Measurements from ENCODE around the gene LCNL1.

The LCNL1 gene

DNA sequence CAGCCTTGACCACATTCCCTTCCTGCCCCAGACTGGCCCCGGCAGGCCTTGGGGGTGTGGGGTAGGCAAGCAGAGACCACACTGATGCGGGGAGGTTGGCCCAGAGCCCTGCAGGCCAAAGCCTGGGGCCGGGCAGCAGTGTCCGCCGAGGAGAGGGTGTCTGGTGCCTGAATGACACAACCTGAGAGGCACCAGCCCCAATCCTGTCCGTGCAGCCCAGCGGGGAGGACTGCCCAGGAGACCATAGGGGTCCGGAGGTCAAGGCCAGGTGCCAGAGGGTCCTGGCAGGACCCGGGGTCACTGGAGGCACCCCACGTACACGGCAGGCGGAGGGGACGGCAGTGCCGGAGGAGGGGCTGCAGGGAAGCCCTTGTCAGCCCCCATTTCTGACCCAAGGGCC lies 11.0 kb upstream of the LCNL1 start:
- Histone ChIP-seq H2AFZ (ENCODE audit: insufficient read depth, low read length, poor library complexity) (no peak overlapping the region), H2BK5ac (ENCODE audit: low read depth, low read length, poor library complexity) (no peak overlapping the region), H3K4me1 (ENCODE audit: control insufficient read depth in 1 of 2, insufficient read depth in 2 of 2, low read length in 2 of 2) (no peaks in the 10 kb centered on the region), H3K4ac (ENCODE audit: low read depth, low read length) (no peak overlapping the region), H3K23ac (ENCODE audit: low read length) (no peak overlapping the region), H3K36me3 (ENCODE audit: control insufficient read depth in 1 of 2, insufficient read depth in 2 of 2, low read length in 2 of 2) (no peaks in the 10 kb centered on the region), H3K27ac (ENCODE audit: low read depth, low read length) (peak overlapping the region; percentile 1), H3K18ac (ENCODE audit: low read length) (no peak overlapping the region), H4K12ac (ENCODE audit: low read depth, low read length) (no peak overlapping the region), H2BK12ac (ENCODE audit: low read length) (no peak overlapping the region), H4K91ac (ENCODE audit: low read depth, low read length) (peak overlapping the region; percentile 69), H3K9me3 (ENCODE audit: insufficient read depth, low read depth, low read length) (no peaks in the 10 kb centered on the region), H4K8ac (ENCODE audit: low read depth, low read length) (no peak overlapping the region), H3K27me3 (ENCODE audit: insufficient read depth, low read length) (no peaks in the 10 kb centered on the region), H3K4me2 (ENCODE audit: low read length) (no peak overlapping the region), H3K79me1 (ENCODE audit: low read length) (peaks cover 9% of the 10 kb centered on the region), H3K4me3 (ENCODE audit: low read depth, low read length) (no peak overlapping the region), H3K9ac (ENCODE audit: low read length) (no peak overlapping the region), H2AK5ac (ENCODE audit: low read length) (no peak overlapping the region), H3K79me2 (ENCODE audit: control insufficient read depth, insufficient read depth, low read length, poor library complexity) (no peaks in the 10 kb centered on the region), H2BK120ac (ENCODE audit: insufficient read depth, low read length, poor library complexity) (peak overlapping the region; percentile 0), H3K14ac (ENCODE audit: low read length) (no peak overlapping the region)
- no CpG with 5 or more reads among the region's 14 CpGs for WGBS (ENCODE audit: extremely low coverage, insufficient coverage, insufficient read length)
- DNase-seq = no peak

GRCh38 chr9:136972335-136972734 lies 10.5 kb upstream of the LCNL1 start:
- H2AFZ ChIP-seq (ENCODE audit: insufficient read depth, low read length, poor library complexity) = no peak overlapping the region
- H3K4me1 ChIP-seq (ENCODE audit: control insufficient read depth in 1 of 2, insufficient read depth in 2 of 2, low read length in 2 of 2) = no peaks in the 10 kb centered on the region
- no peak overlapping the region for H3K18ac ChIP-seq (ENCODE audit: low read length)
- peaks cover 9% of the 10 kb centered on the region for H3K79me1 ChIP-seq (ENCODE audit: low read length)
- H2BK120ac ChIP-seq (ENCODE audit: insufficient read depth, low read length, poor library complexity) = peak overlapping the region; percentile 0
- H4K8ac ChIP-seq (ENCODE audit: low read depth, low read length) = no peak overlapping the region
- H3K4me3 ChIP-seq (ENCODE audit: low read depth, low read length) = no peak overlapping the region
- H3K14ac ChIP-seq (ENCODE audit: low read length) = no peak overlapping the region
- no peak overlapping the region for H3K23ac ChIP-seq (ENCODE audit: low read length)
- DNase-seq = no peak
- no peaks in the 10 kb centered on the region for H3K79me2 ChIP-seq (ENCODE audit: control insufficient read depth, insufficient read depth, low read length, poor library complexity)
- no peak overlapping the region for H2BK5ac ChIP-seq (ENCODE audit: low read depth, low read length, poor library complexity)
- peak overlapping the region; percentile 69 for H4K91ac ChIP-seq (ENCODE audit: low read depth, low read length)
- H3K9ac ChIP-seq (ENCODE audit: low read length) = no peak overlapping the region
- no peaks in the 10 kb centered on the region for H3K27me3 ChIP-seq (ENCODE audit: insufficient read depth, low read length)
- H3K4ac ChIP-seq (ENCODE audit: low read depth, low read length) = no peak overlapping the region
- no peak overlapping the region for H3K4me2 ChIP-seq (ENCODE audit: low read length)
- no peaks in the 10 kb centered on the region for H3K36me3 ChIP-seq (ENCODE audit: control insufficient read depth in 1 of 2, insufficient read depth in 2 of 2, low read length in 2 of 2)
- H2AK5ac ChIP-seq (ENCODE audit: low read length) = no peak overlapping the region
- peak overlapping the region; percentile 1 for H3K27ac ChIP-seq (ENCODE audit: low read depth, low read length)
- no peaks in the 10 kb centered on the region for H3K9me3 ChIP-seq (ENCODE audit: insufficient read depth, low read depth, low read length)
- peak overlapping the region; percentile 17 for H4K12ac ChIP-seq (ENCODE audit: low read depth, low read length)
- peak overlapping the region; percentile 12 for H2BK12ac ChIP-seq (ENCODE audit: low read length)
- WGBS (ENCODE audit: extremely low coverage, insufficient coverage, insufficient read length) = no CpG with 5 or more reads among the region's 11 CpGs

GRCh38 chr9:136972743-136973142 lies 10.1 kb upstream of the LCNL1 start:
- H4K12ac ChIP-seq (ENCODE audit: low read depth, low read length) = no peak overlapping the region
- no peak overlapping the region for H3K14ac ChIP-seq (ENCODE audit: low read length)
- H3K4ac ChIP-seq (ENCODE audit: low read depth, low read length) = no peak overlapping the region
- H3K79me2 ChIP-seq (ENCODE audit: control insufficient read depth, insufficient read depth, low read length, poor library complexity) = no peaks in the 10 kb centered on the region
- no peak overlapping the region for H2BK120ac ChIP-seq (ENCODE audit: insufficient read depth, low read length, poor library complexity)
- H4K91ac ChIP-seq (ENCODE audit: low read depth, low read length) = peak overlapping the region; percentile 69
- H3K4me3 ChIP-seq (ENCODE audit: low read depth, low read length) = no peak overlapping the region
- peaks cover under 1% of the 10 kb centered on the region for H3K9me3 ChIP-seq (ENCODE audit: insufficient read depth, low read depth, low read length)
- H3K18ac ChIP-seq (ENCODE audit: low read length) = no peak overlapping the region
- H2BK5ac ChIP-seq (ENCODE audit: low read depth, low read length, poor library complexity) = no peak overlapping the region
- no peaks in the 10 kb centered on the region for H3K36me3 ChIP-seq (ENCODE audit: control insufficient read depth in 1 of 2, insufficient read depth in 2 of 2, low read length in 2 of 2)
- H3K27me3 ChIP-seq (ENCODE audit: insufficient read depth, low read length) = no peaks in the 10 kb centered on the region
- H2AFZ ChIP-seq (ENCODE audit: insufficient read depth, low read length, poor library complexity) = no peak overlapping the region
- H3K4me1 ChIP-seq (ENCODE audit: control insufficient read depth in 1 of 2, insufficient read depth in 2 of 2, low read length in 2 of 2) = peaks cover 0 to under 1% of the 10 kb centered on the region in 2 experiments
- no peak overlapping the region for H4K8ac ChIP-seq (ENCODE audit: low read depth, low read length)
- H2BK12ac ChIP-seq (ENCODE audit: low read length) = no peak overlapping the region
- H3K4me2 ChIP-seq (ENCODE audit: low read length) = no peak overlapping the region
- no peak overlapping the region for H3K9ac ChIP-seq (ENCODE audit: low read length)
- no peak for DNase-seq
- no CpG with 5 or more reads among the region's 13 CpGs for WGBS (ENCODE audit: extremely low coverage, insufficient coverage, insufficient read length)
- peaks cover 9% of the 10 kb centered on the region for H3K79me1 ChIP-seq (ENCODE audit: low read length)
- H3K23ac ChIP-seq (ENCODE audit: low read length) = no peak overlapping the region
- H3K27ac ChIP-seq (ENCODE audit: low read depth, low read length) = no peak overlapping the region
- no peak overlapping the region for H2AK5ac ChIP-seq (ENCODE audit: low read length)

DNA sequence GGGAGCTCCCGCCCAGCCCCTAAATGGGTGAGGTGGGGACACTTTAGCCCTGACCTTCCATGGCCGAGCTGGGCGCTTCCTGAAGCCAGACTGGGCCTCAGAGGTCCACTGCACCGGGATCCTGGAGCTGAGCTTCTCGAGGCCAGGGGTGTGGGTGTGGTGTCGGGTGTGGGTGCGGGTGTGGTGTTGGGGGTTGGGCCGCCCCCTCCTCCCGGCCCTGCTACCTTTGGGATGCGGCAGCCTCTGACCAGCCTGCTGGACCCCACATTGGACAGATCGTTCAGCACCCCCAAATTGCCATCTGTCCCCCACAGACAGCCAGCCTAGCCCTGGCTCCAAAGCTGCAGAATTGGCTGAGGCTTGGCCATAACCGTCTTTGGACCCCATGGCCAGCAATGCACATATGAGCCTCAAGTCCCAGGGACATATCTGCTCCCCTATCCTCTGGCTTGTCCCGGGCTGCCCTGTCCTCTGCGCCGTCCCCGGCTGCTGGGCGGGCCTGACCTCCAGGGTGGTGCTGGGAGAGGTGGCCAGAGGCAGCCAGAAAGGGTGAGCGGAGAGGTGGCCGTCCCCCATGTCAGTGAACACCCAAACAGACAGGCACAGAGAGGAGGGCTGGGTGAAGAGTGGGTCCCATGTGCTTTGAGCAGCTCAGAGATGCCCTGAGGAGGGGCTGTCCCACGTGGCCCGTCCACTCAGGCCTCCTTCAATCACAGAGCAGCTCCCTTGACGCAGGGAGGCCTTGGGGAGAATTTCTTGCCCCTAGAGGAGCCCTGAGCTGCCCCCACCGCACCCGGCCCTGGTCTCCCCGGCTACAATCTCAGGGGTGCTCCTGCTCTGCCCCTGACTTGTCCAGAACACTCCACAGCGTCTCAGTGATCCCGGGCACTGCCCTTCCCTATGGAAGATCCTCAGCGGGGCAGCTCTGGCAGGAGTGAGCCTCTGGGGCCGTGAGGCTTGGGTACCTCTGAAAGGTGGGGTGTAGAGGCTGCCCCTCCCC lies 8.9 kb upstream of the LCNL1 start:
- Histone ChIP-seq H3K4me1 (ENCODE audit: control insufficient read depth in 1 of 2, insufficient read depth in 2 of 2, low read length in 2 of 2) (peaks cover 0 to 2% of the 10 kb centered on the region in 2 experiments), H2BK120ac (ENCODE audit: insufficient read depth, low read length, poor library complexity) (no peak overlapping the region), H3K4me3 (ENCODE audit: low read depth, low read length) (no peak overlapping the region), H4K12ac (ENCODE audit: low read depth, low read length) (no peak overlapping the region), H3K9ac (ENCODE audit: low read length) (no peak overlapping the region), H3K18ac (ENCODE audit: low read length) (no peak overlapping the region), H3K27me3 (ENCODE audit: insufficient read depth, low read length) (no peaks in the 10 kb centered on the region), H3K9me3 (ENCODE audit: insufficient read depth, low read depth, low read length) (peaks cover 2% of the 10 kb centered on the region), H3K79me2 (ENCODE audit: control insufficient read depth, insufficient read depth, low read length, poor library complexity) (no peaks in the 10 kb centered on the region), H2AFZ (ENCODE audit: insufficient read depth, low read length, poor library complexity) (no peak overlapping the region), H3K4me2 (ENCODE audit: low read length) (no peak overlapping the region), H3K23ac (ENCODE audit: low read length) (no peak overlapping the region), H4K91ac (ENCODE audit: low read depth, low read length) (no peak overlapping the region), H3K36me3 (ENCODE audit: control insufficient read depth in 1 of 2, insufficient read depth in 2 of 2, low read length in 2 of 2) (no peaks in the 10 kb centered on the region), H2AK5ac (ENCODE audit: low read length) (peak overlapping the region; percentile 43), H3K79me1 (ENCODE audit: low read length) (peaks cover 9% of the 10 kb centered on the region), H3K4ac (ENCODE audit: low read depth, low read length) (no peak overlapping the region), H4K8ac (ENCODE audit: low read depth, low read length) (no peak overlapping the region), H2BK5ac (ENCODE audit: low read depth, low read length, poor library complexity) (no peak overlapping the region), H3K27ac (ENCODE audit: low read depth, low read length) (no peak overlapping the region), H3K14ac (ENCODE audit: low read length) (no peak overlapping the region), H2BK12ac (ENCODE audit: low read length) (no peak overlapping the region)
- no peak for DNase-seq
- WGBS (ENCODE audit: extremely low coverage, insufficient coverage, insufficient read length) = no CpG with 5 or more reads among the region's 29 CpGs

Measured in trophoblast cell (in vitro differentiated cells and primary cell).